GM19238 (cell line): Measurements from ENCODE around the gene SGIP1.
"Not testable (repeated sequence)": the region's sequence is repeated elsewhere in the genome, so short reads cannot be mapped to it uniquely, and the experiment has no call there.

Experiments used
- DNase-seq: peaks from one replicate; pipeline ENCODE4 v3.0.0; 2011; ENCODE audit warnings: low spot score; ENCODE audit not compliant: insufficient read length

The SGIP1 gene

GRCh38 chr1:66728021-66728420 is 194.1 kb downstream of the SGIP1 start:
- no peak for DNase-seq

- not testable (repeated sequence) for DNase-seq
These were observed 194.8 kb downstream of the SGIP1 start for GRCh38 chr1:66728716-66729115.

DNA sequence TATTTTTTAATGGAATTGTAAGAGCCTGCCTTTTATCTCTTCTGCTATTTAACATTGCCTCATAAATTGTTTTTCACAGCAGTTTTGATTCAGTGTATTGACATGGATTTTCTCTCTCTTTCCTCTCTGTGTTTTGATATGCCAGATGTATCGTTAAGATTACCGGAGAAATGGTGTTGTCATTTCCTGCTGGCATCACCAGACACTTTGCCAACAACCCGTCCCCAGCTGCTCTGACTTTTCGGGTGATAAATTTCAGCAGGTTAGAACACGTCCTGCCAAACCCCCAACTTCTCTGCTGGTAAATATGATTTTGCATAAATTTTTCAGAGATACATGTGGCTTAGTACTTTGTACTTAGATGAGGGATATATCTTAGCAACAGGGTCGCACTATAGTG is 195.2 kb downstream of the SGIP1 start:
- DNase-seq = no peak

- DNase-seq = no peak
These were observed 195.6 kb downstream of the SGIP1 start for GRCh38 chr1:66729523-66729922.

DNA sequence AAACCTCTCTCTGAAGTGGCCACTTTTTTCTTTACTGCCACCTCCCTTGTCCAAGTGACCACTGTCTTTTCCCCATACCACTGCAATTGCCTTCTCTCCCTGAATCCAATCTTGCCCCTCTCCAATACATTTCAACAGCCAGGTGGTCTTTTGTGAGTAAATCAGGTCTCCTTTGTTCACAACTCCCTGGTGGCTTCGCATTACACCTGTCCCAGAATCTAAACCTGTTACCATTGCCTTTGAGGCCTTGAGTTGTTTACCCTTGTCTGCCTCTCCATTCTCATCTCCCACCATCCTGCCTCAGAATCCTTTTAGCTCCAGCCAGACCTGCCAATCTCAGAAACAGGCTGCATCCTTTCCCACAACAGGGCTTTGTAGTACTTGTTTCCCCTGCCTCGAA is 196.5 kb downstream of the SGIP1 start:
- no peak for DNase-seq

GRCh38 chr1:66731170-66731865 is 197.4 kb downstream of the SGIP1 start:
- DNase-seq = no peak

- no peak for DNase-seq
These were observed 198.6 kb downstream of the SGIP1 start for GRCh38 chr1:66732407-66733166.

DNA sequence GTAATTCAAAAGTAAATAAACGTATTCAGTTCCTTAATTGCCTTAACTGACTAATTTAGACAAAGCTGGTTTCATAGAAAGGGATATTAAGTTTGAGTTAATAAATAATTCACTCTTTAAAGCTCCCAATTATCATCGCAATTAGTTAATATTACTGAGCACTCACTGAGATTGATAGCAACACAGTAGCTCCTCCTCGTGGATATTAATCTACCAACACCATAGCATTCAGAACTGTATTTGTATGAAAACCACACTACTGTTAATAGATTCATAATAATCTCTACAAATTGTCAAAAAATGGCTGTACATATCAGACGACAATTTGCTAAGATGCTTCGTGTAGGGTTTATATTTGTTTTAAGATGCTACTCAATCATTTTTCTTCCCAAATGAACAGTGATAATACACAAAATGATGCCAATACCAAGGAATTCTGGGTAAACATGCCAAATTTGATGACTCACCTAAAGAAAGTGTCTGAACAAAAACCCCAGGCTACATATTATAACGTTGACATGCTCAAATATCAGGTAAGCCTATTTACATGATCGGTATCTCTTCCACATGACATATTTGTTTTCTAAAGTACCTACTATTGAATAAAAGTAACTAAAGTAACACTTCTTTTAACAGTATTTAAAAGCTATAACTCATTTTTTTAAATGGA is 199.5 kb downstream of the SGIP1 start:
- no peak for DNase-seq

- not testable (repeated sequence) for DNase-seq
These were observed 200.6 kb downstream of the SGIP1 start for GRCh38 chr1:66734531-66734930.

GRCh38 chr1:66737836-66738235 is 203.9 kb downstream of the SGIP1 start:
- DNase-seq = no peak

GRCh38 chr1:66739401-66740157 is 205.6 kb downstream of the SGIP1 start:
- no peak for DNase-seq

GRCh38 chr1:66745451-66745850 is 211.5 kb downstream of the SGIP1 start:
- no peak for DNase-seq

DNA sequence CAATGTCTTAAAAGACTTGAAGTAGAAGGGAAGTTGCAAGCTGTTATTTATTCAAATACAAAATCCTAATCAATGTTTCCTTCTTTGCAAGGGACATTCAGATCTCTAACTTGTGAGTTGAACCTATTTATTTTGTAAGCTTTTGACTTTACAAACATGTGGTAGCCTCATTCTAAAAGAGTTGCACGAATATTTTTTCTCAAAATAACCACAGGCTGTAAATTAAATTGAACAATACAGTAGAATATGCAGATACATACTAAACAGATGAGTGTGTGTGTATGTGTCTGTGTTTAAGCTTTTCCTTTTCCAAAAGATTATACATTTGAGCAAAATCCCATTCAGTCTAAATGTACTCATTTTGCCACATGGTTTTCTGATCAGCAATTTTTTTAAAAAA is 213.5 kb downstream of the SGIP1 start:
- DNase-seq = no peak

DNA sequence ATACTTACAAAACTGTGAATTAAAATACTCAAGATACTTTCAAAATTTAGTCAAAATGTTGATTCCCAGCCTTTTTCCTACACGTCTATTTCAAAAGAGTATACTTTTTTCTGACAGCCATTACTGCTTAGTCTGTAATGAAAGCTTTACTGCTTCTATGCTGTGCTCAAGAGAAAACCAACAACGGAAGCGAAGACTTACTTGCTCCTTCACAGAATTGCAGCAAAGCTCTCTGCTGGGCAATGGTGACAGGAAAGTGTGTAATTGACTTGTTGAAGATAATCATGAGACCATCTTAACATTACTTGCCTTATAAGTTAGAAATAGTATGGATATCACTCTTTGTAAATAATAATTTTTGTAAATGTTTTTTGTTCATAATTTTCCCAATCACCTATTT is 216.6 kb downstream of the SGIP1 start:
- DNase-seq = no peak

DNA sequence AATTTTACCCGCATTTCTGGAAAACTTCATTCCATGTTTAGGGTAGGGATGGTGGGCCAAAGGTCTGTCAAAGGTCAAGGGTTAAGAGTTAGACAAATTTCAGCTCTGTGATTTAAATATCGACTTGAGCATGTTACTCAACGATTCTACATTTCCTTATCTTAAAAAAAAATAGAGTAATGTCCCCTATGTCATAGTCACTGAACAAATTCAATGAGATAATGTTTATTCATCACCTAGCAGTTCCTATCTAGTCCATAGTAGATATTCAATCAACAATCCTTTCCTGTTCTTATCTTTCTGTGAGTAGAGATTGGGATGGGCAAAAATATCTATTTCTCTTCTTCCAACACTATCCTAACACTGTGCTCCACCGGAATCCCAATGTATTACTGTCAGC is 217.2 kb downstream of the SGIP1 start:
- DNase-seq = no peak

- DNase-seq = no peak
These were observed 218.1 kb downstream of the SGIP1 start, which contains the start of gene DYNLT5 for GRCh38 chr1:66752000-66752592. Gene DYNLT5, plus strand, starts transcription at chr1:66752459. Its CDS starts 2,200 bp downstream, at chr1:66754659.

GRCh38 chr1:66752671-66753371 is 218.9 kb downstream of the SGIP1 start:
- DNase-seq = no peak

- no peak for DNase-seq
These were observed 223.8 kb downstream of the SGIP1 start for GRCh38 chr1:66757722-66758240.

GRCh38 chr1:66758241-66758755 is 224.3 kb downstream of the SGIP1 start:
- peak; percentile 26 for DNase-seq

DNA sequence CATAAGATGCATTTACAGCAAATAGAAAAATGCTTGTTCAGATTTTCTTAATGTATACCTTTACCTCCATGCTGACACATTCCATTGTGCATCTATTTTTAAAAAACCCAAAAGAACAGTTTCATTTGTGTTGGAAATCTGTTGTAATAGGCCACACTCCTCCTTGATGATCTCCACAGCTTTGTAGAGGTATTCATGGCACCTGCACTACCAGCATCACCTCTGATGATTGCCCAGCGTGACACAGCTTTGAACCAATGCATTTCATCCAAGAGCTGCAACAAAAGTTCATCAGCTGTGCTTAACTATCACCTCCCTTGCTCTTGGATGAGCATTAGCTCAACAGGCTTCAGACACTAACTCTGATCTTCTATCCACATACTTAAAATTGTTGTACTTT is 226.6 kb downstream of the SGIP1 start:
- no peak for DNase-seq
